HEK293T (cell line): Measurements from ENCODE around the gene TUBD1.

Source experiments
- ARNT ChIP-seq: fragments of 450-650 bp; IDR thresholded peaks from 2 replicates; pipeline ENCODE4 v1.6.1; 2017; ENCODE audit warnings: mild to moderate bottlenecking
- BHLHE40 ChIP-seq: fragments of 450-650 bp; IDR thresholded peaks from 2 replicates; pipeline ENCODE4 v1.6.1; 2016; ENCODE audit warnings: mild to moderate bottlenecking, moderate library complexity, borderline replicate concordance
- CTBP1 ChIP-seq: fragments of 450-650 bp; IDR thresholded peaks from 2 replicates; pipeline ENCODE4 v1.6.1; 2016; ENCODE audit warnings: borderline replicate concordance
- ELF4 ChIP-seq: fragments of 450-650 bp; IDR thresholded peaks from 2 replicates; pipeline ENCODE4 v1.6.1; 2017; ENCODE audit warnings: antibody characterized with exemption
- FOXM1 ChIP-seq: fragments of 450-650 bp; IDR thresholded peaks from 2 replicates; pipeline ENCODE4 v1.6.1; 2017; ENCODE audit warnings: mild to moderate bottlenecking, borderline replicate concordance
- HDGF ChIP-seq: fragments of 450-650 bp; IDR thresholded peaks from 2 replicates; pipeline ENCODE4 v1.6.1; 2017; ENCODE audit warnings: antibody characterized with exemption, borderline replicate concordance
- LEF1 ChIP-seq: fragments of 450-650 bp; IDR thresholded peaks from 2 replicates; pipeline ENCODE4 v1.6.1; 2017; ENCODE audit warnings: mild to moderate bottlenecking, borderline replicate concordance
- ZNF384 ChIP-seq: fragments of 450-650 bp; IDR thresholded peaks from 2 replicates; pipeline ENCODE4 v1.6.1; 2016

DNA sequence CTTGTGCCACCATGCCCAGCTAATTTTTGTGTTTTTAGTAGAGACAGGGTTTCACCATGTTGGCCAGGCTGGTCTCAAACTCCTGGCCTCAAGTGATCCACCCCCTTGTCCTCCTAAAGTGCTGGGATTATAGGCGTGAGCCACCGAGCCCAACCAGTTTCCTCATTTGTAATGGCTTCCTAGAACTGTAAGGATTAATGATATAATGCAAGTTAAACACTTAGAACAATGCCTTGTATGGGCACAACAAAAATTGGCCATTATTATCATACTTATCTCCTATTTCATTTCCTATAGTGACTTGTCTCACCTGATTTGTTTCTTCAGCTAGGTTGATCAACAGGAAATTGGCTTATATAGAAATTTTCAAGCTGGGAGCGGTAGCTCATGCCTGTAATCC is 14.1 kb downstream of the TUBD1 start:
- no peak for TF ChIP-seq BHLHE40
- TF ChIP-seq CTBP1 = no peak
- no peak for TF ChIP-seq LEF1
- no peak for TF ChIP-seq ELF4
- TF ChIP-seq FOXM1 = no peak
- TF ChIP-seq ZNF384 = no peak
- no peak for TF ChIP-seq HDGF
- TF ChIP-seq ARNT = no peak
